Gastrocnemius medialis (tissue), 4 donors: Measurements from ENCODE around the gene PF4V1. TPM values are rescaled to one million over a fixed set of nuclear protein-coding genes. Genes with fewer than 3 reads are reported as not detected.
"Not testable (repeated sequence)": the region's sequence is repeated elsewhere in the genome, so short reads cannot be mapped to it uniquely, and the experiment has no call there.

ENCODE experiments used
- ATAC-seq, 2 donors: fragments of 150-250 bp; one replicate each; pipeline ENCODE4 v1.9.1; 2016
- DNase-seq, 2 donors: peaks; one replicate each; pipeline ENCODE4 v3.0.0-alpha.2; 2019
- H3K27ac ChIP-seq, 4 donors: fragments of 200-600 bp; sonication (generic); 1 replicate in 1 of 4; 2 replicates in 3 of 4; pipeline ENCODE4 v1.5.1; 2016 to 2018; ENCODE audit warnings: mild to moderate bottlenecking in 2 of 4, moderate library complexity in 1 of 4
- H3K27me3 ChIP-seq, 3 donors: fragments of 200-600 bp; sonication (generic) in 2 of 3; 1 replicate in 1 of 3; 2 replicates in 2 of 3; pipeline versions ENCODE4 v1.5.1 to v1.6.0; 2016 to 2019; ENCODE audit warnings: mild to moderate bottlenecking in 1 of 3, moderate library complexity in 1 of 3
- H3K36me3 ChIP-seq, 2 donors: fragments of 200-600 bp; sonication (generic) in 1 of 2; one replicate each; pipeline ENCODE4 v1.5.1; 2017 to 2018
- H3K4me1 ChIP-seq, 2 donors: fragments of 200-600 bp; sonication (generic) in 1 of 2; one replicate each; pipeline ENCODE4 v1.5.1; 2016 to 2017; ENCODE audit warnings: mild to moderate bottlenecking in 2 of 2
- H3K4me3 ChIP-seq, 4 donors: fragments of 200-600 bp; sonication (generic) in 3 of 4; 1 replicate in 1 of 4; 2 replicates in 3 of 4; pipeline ENCODE4 v1.5.1; 2016 to 2019; ENCODE audit warnings: mild to moderate bottlenecking in 2 of 4
- H3K9me3 ChIP-seq, 3 donors: fragments of 200-600 bp; sonication (generic) in 2 of 3; 1 replicate in 1 of 3; 2 replicates in 2 of 3; pipeline ENCODE4 v1.5.1; 2016 to 2019
- CTCF ChIP-seq, 5 experiments: fragments of 450-650 bp in 3 of 5; fragments of 200-600 bp in 2 of 5; sonication (generic) in 2 of 5; IDR thresholded peaks in 4 of 5; conservative IDR thresholded peaks in 1 of 5; 1 replicate in 4 of 5; 2 replicates in 1 of 5; pipeline ENCODE4 v1.5.1; 2016 to 2019; ENCODE audit warnings: antibody characterized with exemption in 5 of 5, mild to moderate bottlenecking in 3 of 5, moderate library complexity in 3 of 5
- POLR2A ChIP-seq, 2 donors: fragments of 450-650 bp; IDR thresholded peaks; one replicate each; pipeline ENCODE4 v1.6.1; 2017; ENCODE audit warnings: antibody characterized with exemption in 2 of 2, mild to moderate bottlenecking in 2 of 2, moderate library complexity in 2 of 2
- in situ Hi-C, 4 donors: fragments of 200-750 bp; cut with MboI; loops; one replicate each; pipeline versions ENCODE4 v1.15.0 to v1.8.0; 2017; ENCODE audit warnings: low sequenced_read_pairs in 4 of 4
- intact Hi-C: fragments of 100-400 bp; cut with DNase I; formaldehyde crosslinking; loops from one replicate; pipeline ENCODE4 v1.15.1; 2023; ENCODE audit warnings: low total_unique reads
- total RNA-seq, 4 donors: library from RNA; depleted of rRNA; stranded (reverse); fragments of >200 nt; gene quantifications; one replicate each; pipeline versions ENCODE4 v1.1.0 to v1.2.3, GENCODE V29; 2016

Gene PF4V1
- total RNA-seq, 4 donors from 2014 or later, result not detected

- no peaks in the 10 kb centered on the region for H3K27me3 ChIP-seq
- in situ Hi-C loops (no loop called here), intact Hi-C loops (no loop called here)
- H3K9me3 ChIP-seq, result no peaks in the 10 kb centered on the region
- H3K27ac ChIP-seq, result no peak overlapping the region
- ATAC-seq, result peak; percentile 50 to 61
- H3K4me1 ChIP-seq, result no peaks in the 10 kb centered on the region
- H3K4me3 ChIP-seq, result no peak overlapping the region
- no peaks in the 10 kb centered on the region for H3K36me3 ChIP-seq
- TF ChIP-seq POLR2A (IDR thresholded peaks at IDR 0.05) (no peak), CTCF (IDR thresholded peaks at IDR 0.05 in 4 of 5, conservative IDR thresholded peaks at IDR 0.05 in 1 of 5) (no peak)
- DNase-seq, result no peak
These were observed 44.5 kb downstream of the PF4V1 start for GRCh38 chr4:73897380-73898136.

GRCh38 chr4:73899338-73899737, 46.2 kb downstream of the PF4V1 start:
- H3K4me3 ChIP-seq, H3K27me3 ChIP-seq, H3K9me3 ChIP-seq, intact Hi-C loops, H3K4me1 ChIP-seq, DNase-seq, H3K36me3 ChIP-seq, in situ Hi-C loops, H3K27ac ChIP-seq, ATAC-seq: not testable (repeated sequence)

- Histone ChIP-seq H3K36me3 (no peaks in the 10 kb centered on the region), H3K27me3 (no peaks in the 10 kb centered on the region), H3K9me3 (no peaks in the 10 kb centered on the region), H3K27ac (no peak overlapping the region), H3K4me1 (no peaks in the 10 kb centered on the region), H3K4me3 (no peak overlapping the region)
- intact Hi-C loops (no loop called here), in situ Hi-C loops (no loop called here)
- ATAC-seq (no peak), DNase-seq (no peak)
- TF ChIP-seq POLR2A (IDR thresholded peaks at IDR 0.05) (no peak), CTCF (IDR thresholded peaks at IDR 0.05 in 4 of 5, conservative IDR thresholded peaks at IDR 0.05 in 1 of 5) (no peak)
These were observed 47.9 kb downstream of the PF4V1 start for GRCh38 chr4:73901031-73901430.

GRCh38 chr4:73902038-73902637, 49.0 kb downstream of the PF4V1 start:
- no peak for DNase-seq
- Histone ChIP-seq H3K27ac (no peak overlapping the region), H3K4me1 (no peaks in the 10 kb centered on the region), H3K36me3 (no peaks in the 10 kb centered on the region), H3K4me3 (no peak overlapping the region), H3K9me3 (no peaks in the 10 kb centered on the region), H3K27me3 (no peaks in the 10 kb centered on the region)
- in situ Hi-C loops (no loop called here), intact Hi-C loops (no loop called here)
- TF ChIP-seq CTCF (IDR thresholded peaks at IDR 0.05 in 4 of 5, conservative IDR thresholded peaks at IDR 0.05 in 1 of 5) (no peak), POLR2A (IDR thresholded peaks at IDR 0.05) (no peak)
- no peak for ATAC-seq

- no peaks in the 10 kb centered on the region for H3K4me1 ChIP-seq
- in situ Hi-C loops, result no loop called here
- H3K36me3 ChIP-seq, result no peaks in the 10 kb centered on the region
- H3K27ac ChIP-seq, result no peak overlapping the region
- H3K9me3 ChIP-seq, result no peaks in the 10 kb centered on the region
- no peak overlapping the region for H3K4me3 ChIP-seq
- no peak for ATAC-seq
- no peak for TF ChIP-seq POLR2A (IDR thresholded peaks at IDR 0.05)
- intact Hi-C loops, result no loop called here
- H3K27me3 ChIP-seq, result no peaks in the 10 kb centered on the region
- DNase-seq, result no peak
These were observed 49.9 kb downstream of the PF4V1 start for GRCh38 chr4:73902817-73903547.

Other genes with a start within 250 kb of the PF4V1 start
- gene RASSF6, start 232.9 kb upstream of the PF4V1 start, total RNA-seq, result under 1 TPM in 2 of 4 donors, not detected in 2; 0.15 to 0.27 TPM
- gene CXCL8, start 112.7 kb upstream of the PF4V1 start, total RNA-seq, result 1 to 10 TPM in 2 of 4 donors, under 1 TPM in 2; 0.22 to 1.9 (median 1.3) TPM
- 1 to 10 TPM in 1 of 4 donors, not detected in 3; 3.7 TPM for gene CXCL6, start 16.6 kb upstream of the PF4V1 start, total RNA-seq
- 1 to 10 TPM in 2 of 4 donors, not detected in 2; 2.7 to 3.2 TPM for gene CXCL1, start 16.1 kb downstream of the PF4V1 start, total RNA-seq
- gene PF4, start 128.7 kb downstream of the PF4V1 start, total RNA-seq, result not detected
- gene PPBP, start 134.9 kb downstream of the PF4V1 start, total RNA-seq, result not detected
- under 1 TPM in 1 of 4 donors, not detected in 3; 0.18 TPM for gene CXCL5, start 145.4 kb downstream of the PF4V1 start, total RNA-seq
- under 1 TPM in 1 of 4 donors, not detected in 3; 0.84 TPM for gene CXCL3, start 185.4 kb downstream of the PF4V1 start, total RNA-seq
- gene CXCL2, start 245.9 kb downstream of the PF4V1 start, total RNA-seq, result 10 to 100 TPM; 22.2 to 46.8 (median 30.5) TPM